A549 (cell line): ENCODE measurements around the gene HELZ2. TPM values are rescaled to one million over a fixed set of nuclear protein-coding genes. Genes with fewer than 3 reads are reported as not detected.

ENCODE experiments used
- ATAC-seq, 2 experiments: fragments of 200-7000 bp in 1 of 2; fragments of >200 bp in 1 of 2; cut with Nextera tagmentation in 1 of 2; cut with Tn5 transposase in 1 of 2; 3 replicates each; pipeline versions ENCODE4 v1.8.0 to v1.9.1; 2018 to 2020; ENCODE audit warnings: mild to moderate bottlenecking in 1 of 2, moderate library complexity in 1 of 2
- CTCF ChIA-PET: fragments of 300-600 bp; sonication (Branson Sonifier 250); formaldehyde crosslinking; extraction: SDS; loops from one replicate; lab custom pipeline; 2021; ENCODE audit warnings: antibody characterized with exemption, inconsistent platforms; lab: Yijun Ruan, JAX
- POLR2A ChIA-PET: fragments of 350-600 bp; formaldehyde crosslinking; extraction: SDS; loops from one replicate; lab custom pipeline; 2021; ENCODE audit warnings: antibody characterized with exemption, inconsistent platforms; lab: Yijun Ruan, JAX
- DNase-seq, 2 experiments: peaks; one replicate each; pipeline versions ENCODE4 v3.0.0 to v3.0.0-alpha.2; 2011 to 2016; ENCODE audit warnings: low read depth in 1 of 2, low spot score in 1 of 2
- FAIRE-seq: peaks from 2 replicates; lab custom pipeline; 2011; peaks lifted over from hg19 to GRCh38; lab: Jason Lieb, UNC
- H3K27ac ChIP-seq, 2 experiments: fragments of >200 bp; sonication (Bioruptor Twin); formaldehyde crosslinking; 3 replicates each; pipeline ENCODE4 v1.5.1; 2016 to 2017
- H3K4me1 ChIP-seq: fragments of >200 bp; sonication (Bioruptor Twin); formaldehyde crosslinking; 3 replicates; pipeline ENCODE4 v1.6.1; 2016
- H3K4me2 ChIP-seq: fragments of >200 bp; sonication (Bioruptor Twin); formaldehyde crosslinking; 3 replicates; pipeline ENCODE4 v1.6.1; 2016
- H3K4me3 ChIP-seq: fragments of >200 bp; sonication (Bioruptor Twin); formaldehyde crosslinking; 3 replicates; pipeline ENCODE4 v1.5.1; 2016
- H3K9me3 ChIP-seq: fragments of >200 bp; sonication (Bioruptor Twin); formaldehyde crosslinking; 3 replicates; pipeline ENCODE4 v1.6.1; 2016
- BHLHE40 ChIP-seq: IDR thresholded peaks from 2 replicates; pipeline ENCODE4 v1.6.1; 2012; ENCODE audit warnings: low read depth, low read length, inconsistent platforms
- CBX8 ChIP-seq: fragments of 200-600 bp; sonication (generic); IDR thresholded peaks from 2 replicates; pipeline ENCODE4 v1.6.1; 2016
- CEBPB ChIP-seq, 2 experiments: fragments of >200 bp in 1 of 2; sonication (Bioruptor Twin) in 1 of 2; formaldehyde crosslinking in 1 of 2; IDR thresholded peaks; 2 replicates each; pipeline ENCODE4 v1.6.1; 2012 to 2016
- EHF ChIP-seq: fragments of 250-450 bp; sonication (Bioruptor Pico); IDR thresholded peaks from 2 replicates; pipeline ENCODE4 v1.5.0; 2020; ENCODE audit warnings: mild to moderate bottlenecking
- EHMT2 ChIP-seq: fragments of 200-600 bp; sonication (generic); IDR thresholded peaks from 2 replicates; pipeline ENCODE4 v1.6.1; 2016; ENCODE audit warnings: antibody characterized with exemption, low read depth, mild to moderate bottlenecking, moderate library complexity
- ESRRA ChIP-seq: fragments of 150-350 bp; IDR thresholded peaks from 2 replicates; pipeline ENCODE4 v1.6.1; 2014; ENCODE audit warnings: mild to moderate bottlenecking, low read length, borderline replicate concordance
- FOSL2 ChIP-seq, 2 experiments: fragments of 450-650 bp in 1 of 2; fragments of >200 bp in 1 of 2; sonication (Bioruptor Twin) in 1 of 2; formaldehyde crosslinking; IDR thresholded peaks; 2 replicates each; pipeline versions ENCODE4 v1.5.0 to v1.6.1; 2016 to 2020; ENCODE audit warnings: mild to moderate bottlenecking in 1 of 2, moderate library complexity in 1 of 2
- FOXS1 ChIP-seq: fragments of 250-450 bp; sonication (Bioruptor Pico); IDR thresholded peaks from 2 replicates; pipeline ENCODE4 v1.5.0; 2020; ENCODE audit warnings: mild to moderate bottlenecking, moderate library complexity
- HEYL ChIP-seq: fragments of 250-450 bp; sonication (Bioruptor Pico); IDR thresholded peaks from 2 replicates; pipeline ENCODE4 v1.8.0; 2021; ENCODE audit warnings: mild to moderate bottlenecking, moderate library complexity
- HOXA7 ChIP-seq: fragments of 250-450 bp; sonication (Bioruptor Pico); IDR thresholded peaks from 2 replicates; pipeline ENCODE4 v1.5.0; 2020; ENCODE audit warnings: mild to moderate bottlenecking, moderate library complexity
- HOXB13 ChIP-seq: fragments of 250-450 bp; sonication (Bioruptor Pico); IDR thresholded peaks from 2 replicates; pipeline ENCODE4 v1.5.0; 2020; ENCODE audit warnings: low read depth, mild to moderate bottlenecking, moderate library complexity
- KDM5A ChIP-seq: fragments of 200-600 bp; sonication (generic); IDR thresholded peaks from 2 replicates; pipeline ENCODE4 v1.6.1; 2016; ENCODE audit warnings: antibody characterized with exemption, mild to moderate bottlenecking
- MAFK ChIP-seq: fragments of 450-650 bp; IDR thresholded peaks from 2 replicates; pipeline ENCODE4 v1.6.1; 2014; ENCODE audit not compliant: partially characterized antibody
- POLR2A ChIP-seq: IDR thresholded peaks from 2 replicates; pipeline ENCODE4 v1.6.1; 2012; ENCODE audit warnings: mild to moderate bottlenecking, low read length
- RAD21 ChIP-seq, 2 experiments: fragments of >200 bp in 1 of 2; sonication (Bioruptor Twin) in 1 of 2; formaldehyde crosslinking in 1 of 2; IDR thresholded peaks in 1 of 2; conservative IDR thresholded peaks in 1 of 2; 2 replicates in 1 of 2; 3 replicates in 1 of 2; pipeline ENCODE4 v1.6.1; 2012 to 2018; ENCODE audit warnings: inconsistent platforms in 1 of 2
- RCOR1 ChIP-seq: fragments of 150-350 bp; IDR thresholded peaks from 2 replicates; pipeline ENCODE4 v1.6.1; 2014; ENCODE audit warnings: antibody characterized with exemption, low read length, low read depth
- SREBF2 ChIP-seq: fragments of 450-650 bp; IDR thresholded peaks from 2 replicates; pipeline ENCODE4 v1.6.1; 2014; ENCODE audit warnings: mild to moderate bottlenecking, moderate library complexity
- TFCP2L1 ChIP-seq: fragments of 250-450 bp; sonication (Bioruptor Pico); IDR thresholded peaks from 2 replicates; pipeline ENCODE4 v1.5.0; 2021; ENCODE audit warnings: mild to moderate bottlenecking
- TP53 ChIP-seq: fragments of 250-450 bp; sonication (Bioruptor Pico); IDR thresholded peaks from 2 replicates; pipeline ENCODE4 v1.5.0; 2021; ENCODE audit warnings: mild to moderate bottlenecking, moderate library complexity
- ZC3H11A ChIP-seq: fragments of 450-650 bp; IDR thresholded peaks from 2 replicates; pipeline ENCODE4 v1.6.1; 2014; ENCODE audit warnings: antibody characterized with exemption, mild to moderate bottlenecking
- ZFP36 ChIP-seq: fragments of 450-650 bp; IDR thresholded peaks from 2 replicates; pipeline ENCODE4 v1.6.1; 2014; ENCODE audit warnings: borderline replicate concordance; ENCODE audit not compliant: partially characterized antibody
- ZNF302 ChIP-seq: fragments of 250-450 bp; sonication (Bioruptor Pico); IDR thresholded peaks from 2 replicates; pipeline ENCODE4 v1.9.0; 2021; ENCODE audit warnings: inconsistent platforms, mild to moderate bottlenecking, moderate library complexity
- ZSCAN20 ChIP-seq: fragments of 250-450 bp; sonication (Bioruptor Pico); IDR thresholded peaks from 2 replicates; pipeline ENCODE4 v1.8.0; 2022; ENCODE audit warnings: mild to moderate bottlenecking, moderate library complexity
- WGBS: methylation state at CpG from one replicate; pipeline ENCODE4 v1.1.6; 2017; ENCODE audit errors: missing lambda C conversion rate; 5-methylcytosine and 5-hydroxymethylcytosine counted together
- polyA plus RNA-seq, 4 experiments: library from polyadenylated mRNA; depleted of rRNA in 3 of 4; stranded (reverse); fragments of >200 nt; fragmentation: RNase III in 1 of 4; extraction: RNeasy Plus Mini Kit Qiagen cat#74134 plus additional on column Dnase treatment in 1 of 4; gene quantifications; 2 replicates in 3 of 4; 3 replicates in 1 of 4; pipeline ENCODE4 v1.2.3, GENCODE V29; 2011 to 2017
- TF ChIP-seq, protein P1 (sequence below): fragments of 250-450 bp; sonication (Bioruptor Pico); IDR thresholded peaks from 2 replicates; pipeline ENCODE4 v1.5.0; 2021; ENCODE audit warnings: mild to moderate bottlenecking, moderate library complexity, borderline replicate concordance
- TF ChIP-seq, protein P2 (sequence below): fragments of 200-600 bp; sonication (generic); IDR thresholded peaks from 2 replicates; pipeline ENCODE4 v1.6.1; 2016; ENCODE audit warnings: antibody characterized with exemption, mild to moderate bottlenecking, moderate library complexity

Gene HELZ2
- polyA plus RNA-seq, 2 of the 4 experiments (the other 2 are of a cell fraction), result 3.2 to 4.5 TPM

DNA sequence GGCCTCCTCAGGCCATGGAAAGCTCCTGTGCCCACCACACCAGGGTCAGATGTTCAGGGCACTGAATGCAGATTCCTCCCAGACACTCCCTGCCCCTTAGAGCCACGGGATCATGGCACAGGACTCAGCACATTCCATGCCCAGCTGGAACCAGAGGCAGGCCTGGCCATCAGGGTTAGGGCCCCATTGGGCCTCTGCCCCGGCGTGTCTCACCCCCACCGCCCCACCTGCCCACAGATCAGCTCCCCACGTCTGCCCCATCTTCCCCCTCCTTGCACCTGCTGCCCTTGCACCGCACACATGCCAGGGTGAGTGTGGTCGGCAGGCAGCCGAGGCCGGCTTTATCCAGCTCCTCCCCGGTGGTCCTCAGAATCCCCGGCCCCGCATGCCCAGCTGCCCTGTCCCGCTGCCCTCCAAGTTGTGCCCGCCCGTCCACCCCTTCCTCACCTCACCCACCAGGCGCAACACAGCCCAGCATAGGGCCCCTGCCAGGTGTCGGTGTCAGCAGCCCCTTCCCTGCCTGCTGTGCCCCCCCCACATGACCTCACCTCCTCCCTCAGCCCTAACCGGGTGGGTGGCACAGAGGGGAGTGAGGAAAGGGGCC, 24.3 kb downstream of the HELZ2 start:
- POLR2A ChIA-PET, result no interaction called here
- 81% methylated on average over 14 of the region's 18 CpGs for WGBS

DNA sequence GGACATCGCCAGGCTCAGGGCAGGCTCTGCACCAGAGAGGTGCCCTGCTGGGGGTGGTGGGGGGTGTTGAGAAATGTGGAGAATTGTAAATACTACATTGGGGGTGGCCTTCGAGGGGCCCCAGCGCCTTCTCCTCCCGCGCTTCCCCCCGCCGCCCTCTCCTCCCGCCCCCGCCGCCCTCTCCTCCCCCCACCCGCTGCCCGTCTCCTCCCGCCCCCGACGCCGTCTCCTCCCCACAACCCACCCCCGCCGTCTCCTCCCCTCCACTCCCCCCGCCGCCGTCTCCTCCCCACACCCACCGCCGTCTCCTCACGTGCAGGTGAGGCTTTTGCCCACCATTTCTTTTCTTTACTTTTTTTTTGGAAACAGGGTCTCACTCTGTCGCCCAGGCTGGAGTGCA, 25.0 kb downstream of the HELZ2 start:
- Histone ChIP-seq H3K4me1 (peaks cover 12% of the 10 kb centered on the region), H3K4me3 (no peak overlapping the region), H3K27ac (no peak overlapping the region), H3K4me2 (no peak overlapping the region), H3K9me3 (no peaks in the 10 kb centered on the region)
- WGBS, result 77% methylated on average over 8 of the region's 25 CpGs
- ChIA-PET POLR2A (no interaction called here), CTCF (interaction anchor here (1.0 to 9.1 kb wide), 2 partner anchors 10 to 226 kb away, joined by 3 to 93 read pairs; partner anchors contain the start of gene PTK6)
- ATAC-seq, result no peak
- no peak for DNase-seq
- no peak for FAIRE-seq
- no peak for TF ChIP-seq HEYL (CRISPR knock-in tag)
- TF ChIP-seq HOXA7, result no peak
- no peak for TF ChIP-seq CBX8
- TF ChIP-seq FOSL2 (IDR thresholded peaks at IDR 0.05), result no peak
- no peak for TF ChIP-seq FOSL2 (CRISPR knock-in tag; IDR thresholded peaks at IDR 0.05)
- no peak for TF ChIP-seq HOXB13
- no peak for TF ChIP-seq FOXS1 (CRISPR knock-in tag)
- TF ChIP-seq, protein P1, sequence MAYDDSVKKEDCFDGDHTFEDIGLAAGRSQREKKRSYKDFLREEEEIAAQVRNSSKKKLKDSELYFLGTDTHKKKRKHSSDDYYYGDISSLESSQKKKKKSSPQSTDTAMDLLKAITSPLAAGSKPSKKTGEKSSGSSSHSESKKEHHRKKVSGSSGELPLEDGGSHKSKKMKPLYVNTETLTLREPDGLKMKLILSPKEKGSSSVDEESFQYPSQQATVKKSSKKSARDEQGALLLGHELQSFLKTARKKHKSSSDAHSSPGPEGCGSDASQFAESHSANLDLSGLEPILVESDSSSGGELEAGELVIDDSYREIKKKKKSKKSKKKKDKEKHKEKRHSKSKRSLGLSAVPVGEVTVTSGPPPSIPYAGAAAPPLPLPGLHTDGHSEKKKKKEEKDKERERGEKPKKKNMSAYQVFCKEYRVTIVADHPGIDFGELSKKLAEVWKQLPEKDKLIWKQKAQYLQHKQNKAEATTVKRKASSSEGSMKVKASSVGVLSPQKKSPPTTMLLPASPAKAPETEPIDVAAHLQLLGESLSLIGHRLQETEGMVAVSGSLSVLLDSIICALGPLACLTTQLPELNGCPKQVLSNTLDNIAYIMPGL (CRISPR knock-in tag), result no peak
- no peak for TF ChIP-seq EHMT2
- TF ChIP-seq MAFK, result no peak

More for the DNA sequence above, 24.3 kb downstream of the HELZ2 start:
- ATAC-seq (no peak), FAIRE-seq (no peak), DNase-seq (no peak)
- peaks cover 12% of the 10 kb centered on the region for H3K4me1 ChIP-seq
- no peak for TF ChIP-seq ZFP36
- no peak overlapping the region for H3K4me3 ChIP-seq
- H3K27ac ChIP-seq, result no peak overlapping the region
- no peak overlapping the region for H3K4me2 ChIP-seq
- CTCF ChIA-PET, result interaction anchor here (1.0 to 9.1 kb wide), 2 partner anchors 11 to 226 kb away, joined by 3 to 93 read pairs; partner anchors contain the start of gene PTK6
- H3K9me3 ChIP-seq, result no peaks in the 10 kb centered on the region

DNA sequence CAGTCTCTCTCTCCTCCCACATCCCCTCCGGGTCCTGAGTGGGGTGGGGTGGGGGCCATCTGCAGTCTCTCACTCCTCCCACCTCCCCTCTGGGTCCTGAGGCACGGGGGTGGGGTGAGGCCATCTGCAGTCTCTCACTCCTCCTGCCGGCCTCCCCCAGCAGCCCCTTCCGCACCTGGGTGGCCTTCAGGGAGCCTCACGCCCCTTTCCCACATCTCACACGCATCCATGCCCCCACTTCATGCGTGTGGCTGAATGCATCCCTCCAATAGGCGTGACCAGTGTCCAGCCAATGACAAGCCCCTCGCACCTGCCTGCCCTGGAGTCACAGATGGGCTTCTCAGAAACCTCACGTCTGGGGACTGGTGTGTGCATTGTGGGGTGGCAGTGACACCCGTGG, 25.5 kb downstream of the HELZ2 start:
- Histone ChIP-seq H3K4me2 (no peak overlapping the region), H3K4me3 (no peak overlapping the region), H3K27ac (no peak overlapping the region), H3K9me3 (no peaks in the 10 kb centered on the region), H3K4me1 (peaks cover 11% of the 10 kb centered on the region)
- CTCF ChIA-PET, result interaction anchor here (3.3 kb wide), 1 partner anchor 10 kb away, joined by 22 read pairs; the partner anchor contains the start of gene PTK6
- DNase-seq, result no peak
- POLR2A ChIA-PET, result no interaction called here
- no peak for ATAC-seq
- TF ChIP-seq BHLHE40, result no peak
- no peak for TF ChIP-seq KDM5A
- no peak for TF ChIP-seq TP53 (CRISPR knock-in tag)
- TF ChIP-seq HOXA7, result no peak
- TF ChIP-seq CEBPB (IDR thresholded peaks at IDR 0.05), result no peak
- TF ChIP-seq, protein P2, sequence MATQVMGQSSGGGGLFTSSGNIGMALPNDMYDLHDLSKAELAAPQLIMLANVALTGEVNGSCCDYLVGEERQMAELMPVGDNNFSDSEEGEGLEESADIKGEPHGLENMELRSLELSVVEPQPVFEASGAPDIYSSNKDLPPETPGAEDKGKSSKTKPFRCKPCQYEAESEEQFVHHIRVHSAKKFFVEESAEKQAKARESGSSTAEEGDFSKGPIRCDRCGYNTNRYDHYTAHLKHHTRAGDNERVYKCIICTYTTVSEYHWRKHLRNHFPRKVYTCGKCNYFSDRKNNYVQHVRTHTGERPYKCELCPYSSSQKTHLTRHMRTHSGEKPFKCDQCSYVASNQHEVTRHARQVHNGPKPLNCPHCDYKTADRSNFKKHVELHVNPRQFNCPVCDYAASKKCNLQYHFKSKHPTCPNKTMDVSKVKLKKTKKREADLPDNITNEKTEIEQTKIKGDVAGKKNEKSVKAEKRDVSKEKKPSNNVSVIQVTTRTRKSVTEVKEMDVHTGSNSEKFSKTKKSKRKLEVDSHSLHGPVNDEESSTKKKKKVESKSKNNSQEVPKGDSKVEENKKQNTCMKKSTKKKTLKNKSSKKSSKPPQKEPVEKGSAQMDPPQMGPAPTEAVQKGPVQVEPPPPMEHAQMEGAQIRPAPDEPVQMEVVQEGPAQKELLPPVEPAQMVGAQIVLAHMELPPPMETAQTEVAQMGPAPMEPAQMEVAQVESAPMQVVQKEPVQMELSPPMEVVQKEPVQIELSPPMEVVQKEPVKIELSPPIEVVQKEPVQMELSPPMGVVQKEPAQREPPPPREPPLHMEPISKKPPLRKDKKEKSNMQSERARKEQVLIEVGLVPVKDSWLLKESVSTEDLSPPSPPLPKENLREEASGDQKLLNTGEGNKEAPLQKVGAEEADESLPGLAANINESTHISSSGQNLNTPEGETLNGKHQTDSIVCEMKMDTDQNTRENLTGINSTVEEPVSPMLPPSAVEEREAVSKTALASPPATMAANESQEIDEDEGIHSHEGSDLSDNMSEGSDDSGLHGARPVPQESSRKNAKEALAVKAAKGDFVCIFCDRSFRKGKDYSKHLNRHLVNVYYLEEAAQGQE, result no peak
- no peak for TF ChIP-seq RCOR1
- no peak for TF ChIP-seq SREBF2
- no peak for TF ChIP-seq TFCP2L1
- no peak for TF ChIP-seq ZC3H11A
- TF ChIP-seq FOXS1 (CRISPR knock-in tag), result no peak
- no peak for TF ChIP-seq EHF (CRISPR knock-in tag)
- no peak for TF ChIP-seq ZSCAN20 (CRISPR knock-in tag)
- no peak for TF ChIP-seq POLR2A
- no peak for TF ChIP-seq ZFP36
- TF ChIP-seq ZNF302, result no peak
- TF ChIP-seq RAD21 (conservative IDR thresholded peaks at IDR 0.05 in 1 of 2, IDR thresholded peaks at IDR 0.05 in 1 of 2), result no peak
- TF ChIP-seq ESRRA, result no peak
- FAIRE-seq, result no peak
- 67% methylated on average over 10 of the region's 11 CpGs for WGBS
